Measurements from ENCODE around the gene DAO.

- no peak for TF ChIP-seq CTCF (IDR thresholded peaks at IDR 0.05; ENCODE audit: borderline replicate concordance, extremely low read depth, low read length, poor library complexity, severe bottlenecking)
- no peak for TF ChIP-seq EZH2 (IDR thresholded peaks at IDR 0.05; ENCODE audit: borderline replicate concordance, low read depth, low read length, severe bottlenecking)
These were observed 28.9 kb upstream of the DAO start for GRCh38 chr12:108850854-108851573.

All from DND-41 (cell line).